Trophoblast cell (in vitro differentiated cells and primary cell): ENCODE data around the gene MOGAT1.

Source experiments
- DNase-seq, 2 donors: peaks; one replicate each; pipeline ENCODE4 v3.0.0-alpha.2; 2016
- H2AFZ ChIP-seq: 2 replicates; pipeline ENCODE4 v1.6.1; 2013; ENCODE audit warnings: low read length, moderate library complexity, mild to moderate bottlenecking; ENCODE audit not compliant: insufficient read depth, poor library complexity
- H2AK5ac ChIP-seq: 2 replicates; pipeline ENCODE4 v1.6.1; 2013; ENCODE audit warnings: mild to moderate bottlenecking, low read length
- H2BK120ac ChIP-seq: 2 replicates; pipeline ENCODE4 v1.6.1; 2013; ENCODE audit warnings: low read length, mild to moderate bottlenecking, moderate library complexity; ENCODE audit not compliant: insufficient read depth, poor library complexity
- H2BK12ac ChIP-seq: 2 replicates; pipeline ENCODE4 v1.6.1; 2013; ENCODE audit warnings: mild to moderate bottlenecking, low read length, moderate library complexity
- H2BK5ac ChIP-seq: 2 replicates; pipeline ENCODE4 v1.6.1; 2013; ENCODE audit warnings: low read length, low read depth, moderate library complexity, mild to moderate bottlenecking; ENCODE audit not compliant: poor library complexity
- H3K14ac ChIP-seq: 2 replicates; pipeline ENCODE4 v1.6.1; 2013; ENCODE audit warnings: mild to moderate bottlenecking, low read length
- H3K18ac ChIP-seq: 2 replicates; pipeline ENCODE4 v1.6.1; 2013; ENCODE audit warnings: mild to moderate bottlenecking, low read length
- H3K23ac ChIP-seq: 2 replicates; pipeline ENCODE4 v1.6.1; 2013; ENCODE audit warnings: low read length
- H3K27ac ChIP-seq: 2 replicates; pipeline ENCODE4 v1.5.1; 2013; ENCODE audit warnings: low read depth, mild to moderate bottlenecking, inconsistent platforms, low read length, moderate library complexity
- H3K27me3 ChIP-seq: 2 replicates; pipeline ENCODE4 v1.6.1; 2013; ENCODE audit warnings: inconsistent platforms, mild to moderate bottlenecking, low read length, moderate library complexity; ENCODE audit not compliant: insufficient read depth
- H3K36me3 ChIP-seq, 2 experiments: 1 replicate in 1 of 2; 2 replicates in 1 of 2; pipeline ENCODE4 v1.6.1; 2013; ENCODE audit warnings: low read length in 2 of 2, mild to moderate bottlenecking in 2 of 2, moderate library complexity in 1 of 2; ENCODE audit not compliant: insufficient read depth in 2 of 2, control insufficient read depth in 1 of 2
- H3K4ac ChIP-seq: 2 replicates; pipeline ENCODE4 v1.6.1; 2013; ENCODE audit warnings: low read depth, mild to moderate bottlenecking, low read length, moderate library complexity
- H3K4me1 ChIP-seq, 2 experiments: 1 replicate in 1 of 2; 2 replicates in 1 of 2; pipeline ENCODE4 v1.6.1; 2013; ENCODE audit warnings: low read length in 2 of 2, mild to moderate bottlenecking in 2 of 2, moderate library complexity in 1 of 2; ENCODE audit not compliant: insufficient read depth in 2 of 2, control insufficient read depth in 1 of 2
- H3K4me2 ChIP-seq: 2 replicates; pipeline ENCODE4 v1.6.1; 2013; ENCODE audit warnings: inconsistent platforms, mild to moderate bottlenecking, low read length, moderate library complexity
- H3K4me3 ChIP-seq: 2 replicates; pipeline ENCODE4 v1.5.1; 2013; ENCODE audit warnings: mild to moderate bottlenecking, low read depth, low read length, inconsistent platforms
- H3K79me1 ChIP-seq: one replicate; pipeline ENCODE4 v1.6.1; 2013; ENCODE audit warnings: low read length
- H3K79me2 ChIP-seq: 2 replicates; pipeline ENCODE4 v1.6.1; 2013; ENCODE audit warnings: low read length, mild to moderate bottlenecking; ENCODE audit not compliant: control insufficient read depth, insufficient read depth, poor library complexity
- H3K9ac ChIP-seq: 2 replicates; pipeline ENCODE4 v1.6.1; 2013; ENCODE audit warnings: mild to moderate bottlenecking, low read length
- H3K9me3 ChIP-seq: 2 replicates; pipeline ENCODE4 v1.6.1; 2013; ENCODE audit warnings: low read depth, mild to moderate bottlenecking, control low read depth, inconsistent platforms, low read length; ENCODE audit not compliant: insufficient read depth
- H4K12ac ChIP-seq: 2 replicates; pipeline ENCODE4 v1.6.1; 2013; ENCODE audit warnings: low read depth, mild to moderate bottlenecking, low read length, moderate library complexity
- H4K8ac ChIP-seq: 2 replicates; pipeline ENCODE4 v1.6.1; 2013; ENCODE audit warnings: low read depth, mild to moderate bottlenecking, low read length, moderate library complexity
- H4K91ac ChIP-seq: one replicate; pipeline ENCODE4 v1.6.1; 2013; ENCODE audit warnings: low read depth, mild to moderate bottlenecking, low read length, moderate library complexity
- WGBS: extraction: QIAGEN DNeasy Blood & Tissue Kit; methylation state at CpG from one replicate; pipeline ENCODE4 v1.1.7; 2013; ENCODE audit warnings: missing lambda C conversion rate; ENCODE audit not compliant: insufficient read length, insufficient coverage; ENCODE audit errors: extremely low coverage; 5-methylcytosine and 5-hydroxymethylcytosine counted together

Gene MOGAT1

DNA sequence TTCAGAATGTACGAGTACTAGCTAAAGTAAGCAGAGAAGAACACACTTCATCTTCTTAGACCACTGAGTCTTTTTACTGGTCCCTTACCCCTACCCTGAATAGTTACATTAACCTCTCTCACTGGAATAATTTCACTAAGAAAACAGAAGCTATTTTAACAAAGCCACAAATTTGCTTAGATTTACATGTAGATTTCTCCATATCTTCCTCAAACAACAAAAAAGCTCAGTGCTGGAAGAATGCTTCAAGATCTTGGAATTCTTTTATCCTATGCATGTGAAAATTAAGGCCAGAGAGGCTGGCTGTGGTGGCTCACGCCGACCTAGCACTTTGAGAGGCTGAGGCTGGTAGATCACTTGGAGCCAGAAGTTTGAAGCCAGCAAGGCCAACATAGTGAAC, 35.2 kb downstream of the MOGAT1 start:
- H3K9ac ChIP-seq = no peak overlapping the region
- H3K23ac ChIP-seq = no peak overlapping the region
- no peaks in the 10 kb centered on the region for H3K36me3 ChIP-seq
- no peaks in the 10 kb centered on the region for H3K9me3 ChIP-seq
- no peaks in the 10 kb centered on the region for H3K27me3 ChIP-seq
- no CpG with 5 or more reads among the region's 3 CpGs for WGBS
- H3K18ac ChIP-seq = no peak overlapping the region
- no peak overlapping the region for H2AK5ac ChIP-seq
- no peak overlapping the region for H4K8ac ChIP-seq
- peaks cover 4 to 6% of the 10 kb centered on the region in 2 experiments for H3K4me1 ChIP-seq
- no peak overlapping the region for H2AFZ ChIP-seq
- no peaks in the 10 kb centered on the region for H3K79me2 ChIP-seq
- H4K91ac ChIP-seq = no peak overlapping the region
- no peak overlapping the region for H4K12ac ChIP-seq
- H3K79me1 ChIP-seq = no peaks in the 10 kb centered on the region
- H3K4me2 ChIP-seq = no peak overlapping the region
- H2BK12ac ChIP-seq = no peak overlapping the region
- no peak overlapping the region for H3K4ac ChIP-seq
- no peak overlapping the region for H3K4me3 ChIP-seq
- DNase-seq = peak in 1 of 2 donors; percentile 35
- H3K14ac ChIP-seq = no peak overlapping the region
- H3K27ac ChIP-seq = no peak overlapping the region
- H2BK120ac ChIP-seq = no peak overlapping the region
- no peak overlapping the region for H2BK5ac ChIP-seq

DNA sequence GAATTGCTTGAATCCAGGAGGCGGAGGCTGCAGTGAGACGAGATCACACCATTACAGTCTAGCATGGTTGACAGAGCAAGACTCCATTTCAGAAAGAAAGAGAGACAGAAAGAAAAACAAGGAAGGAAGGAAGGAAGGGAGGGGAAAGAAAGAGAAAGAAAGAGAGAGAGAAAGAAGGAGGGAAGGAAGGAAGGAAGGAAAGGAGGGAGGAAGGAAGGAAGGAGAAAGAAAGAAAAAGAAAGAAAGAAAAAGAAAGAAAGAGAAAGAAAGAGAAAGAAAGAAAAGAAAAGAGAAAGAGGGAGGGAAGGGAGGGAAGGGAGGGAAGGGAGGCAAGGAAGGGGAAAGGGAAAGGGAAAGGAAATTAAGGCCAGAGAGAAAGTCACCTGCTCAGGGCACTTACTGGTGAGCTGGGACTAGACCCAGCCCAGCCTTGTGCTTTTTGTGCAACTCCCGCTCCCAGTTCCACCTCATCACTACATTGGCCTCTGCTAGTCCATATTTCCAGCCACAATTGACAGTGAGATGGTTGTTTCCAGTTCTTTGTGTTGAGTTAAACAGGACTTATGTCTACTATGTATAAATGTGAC, 35.7 kb downstream of the MOGAT1 start:
- no peak overlapping the region for H3K4me2 ChIP-seq
- H2BK120ac ChIP-seq = no peak overlapping the region
- no peak overlapping the region for H2AFZ ChIP-seq
- H3K36me3 ChIP-seq = no peaks in the 10 kb centered on the region
- H3K27ac ChIP-seq = no peak overlapping the region
- no peak overlapping the region for H3K9ac ChIP-seq
- peak overlapping the region; percentile 73 for H2BK12ac ChIP-seq
- no peak overlapping the region for H2BK5ac ChIP-seq
- no peak overlapping the region for H3K4ac ChIP-seq
- no peaks in the 10 kb centered on the region for H3K79me2 ChIP-seq
- H4K8ac ChIP-seq = no peak overlapping the region
- H4K91ac ChIP-seq = no peak overlapping the region
- H3K14ac ChIP-seq = no peak overlapping the region
- no peak overlapping the region for H4K12ac ChIP-seq
- H3K18ac ChIP-seq = no peak overlapping the region
- WGBS = no CpG with 5 or more reads among the region's 3 CpGs
- H3K79me1 ChIP-seq = no peaks in the 10 kb centered on the region
- no peak for DNase-seq
- no peak overlapping the region for H2AK5ac ChIP-seq
- no peaks in the 10 kb centered on the region for H3K27me3 ChIP-seq
- no peaks in the 10 kb centered on the region for H3K9me3 ChIP-seq
- peaks cover 4 to 6% of the 10 kb centered on the region in 2 experiments for H3K4me1 ChIP-seq
- no peak overlapping the region for H3K23ac ChIP-seq
- no peak overlapping the region for H3K4me3 ChIP-seq

DNA sequence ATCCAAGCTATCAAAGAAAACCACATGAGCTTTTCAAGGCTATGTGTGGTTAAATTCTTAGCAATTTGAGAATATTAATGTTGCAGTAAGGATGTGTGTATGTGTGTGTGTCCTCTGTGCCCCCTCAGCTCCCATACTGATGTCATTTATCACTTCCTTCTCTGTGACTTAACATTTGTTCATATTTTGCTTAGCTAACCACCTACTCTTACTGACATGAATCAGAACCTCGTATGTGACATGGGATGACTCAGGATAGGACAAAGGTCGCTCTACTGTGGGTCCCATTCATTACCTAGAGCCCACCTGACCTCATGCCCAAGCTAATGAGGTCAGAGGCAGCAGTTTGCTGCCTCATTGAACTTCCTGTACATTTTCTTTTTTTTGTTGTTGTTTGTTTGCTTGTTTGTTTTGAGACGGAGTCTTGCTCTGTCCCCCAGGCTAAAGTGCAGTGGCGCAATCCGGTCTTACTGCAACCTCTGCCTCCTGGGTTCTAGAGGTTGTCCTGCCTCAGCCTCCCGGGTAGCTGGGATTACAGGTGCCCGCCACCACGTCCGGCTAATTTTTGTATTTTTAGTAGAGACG, 36.3 kb downstream of the MOGAT1 start:
- Histone ChIP-seq H3K18ac (no peak overlapping the region), H3K4ac (no peak overlapping the region), H4K12ac (no peak overlapping the region), H4K91ac (no peak overlapping the region), H2BK5ac (no peak overlapping the region), H2AK5ac (no peak overlapping the region), H3K23ac (no peak overlapping the region), H3K4me2 (no peak overlapping the region), H3K4me3 (no peak overlapping the region), H3K9me3 (no peaks in the 10 kb centered on the region), H3K9ac (no peak overlapping the region), H3K27ac (no peak overlapping the region), H3K36me3 (no peaks in the 10 kb centered on the region), H2AFZ (no peak overlapping the region), H3K79me2 (no peaks in the 10 kb centered on the region), H2BK12ac (peak overlapping the region; percentile 61), H2BK120ac (no peak overlapping the region), H3K14ac (no peak overlapping the region), H4K8ac (no peak overlapping the region), H3K27me3 (no peaks in the 10 kb centered on the region), H3K79me1 (no peaks in the 10 kb centered on the region), H3K4me1 (peaks cover 4 to 6% of the 10 kb centered on the region in 2 experiments)
- DNase-seq = peak; percentile 68 to 69
- WGBS = no CpG with 5 or more reads among the region's 10 CpGs

DNA sequence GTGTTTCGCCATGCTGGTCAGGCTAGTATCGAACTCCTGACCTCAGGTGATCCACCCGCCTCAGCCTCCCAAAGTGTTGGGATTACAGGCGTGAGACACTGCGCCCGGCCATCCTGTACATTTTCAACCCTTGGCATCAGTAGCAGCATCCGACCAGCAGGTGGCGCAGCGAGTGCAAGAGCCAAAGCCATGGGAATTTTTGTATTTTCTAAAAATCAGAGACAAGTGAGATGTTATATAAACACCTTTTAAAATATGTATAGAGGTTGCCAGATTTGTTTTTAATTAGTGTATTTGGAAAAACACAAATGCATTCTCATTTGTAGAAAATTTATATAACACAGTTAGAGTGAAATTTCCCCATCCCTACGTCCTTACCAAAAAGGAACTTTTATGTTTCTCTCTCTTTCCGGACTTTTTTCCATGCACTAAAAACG, 36.8 kb downstream of the MOGAT1 start:
- H3K4ac ChIP-seq = no peak overlapping the region
- no CpG with 5 or more reads among the region's 12 CpGs for WGBS
- no peak overlapping the region for H3K23ac ChIP-seq

More for the DNA sequence above, 36.8 kb downstream of the MOGAT1 start:
- Histone ChIP-seq H3K36me3 (no peaks in the 10 kb centered on the region), H3K27me3 (no peaks in the 10 kb centered on the region), H3K27ac (no peak overlapping the region), H2AK5ac (no peak overlapping the region), H3K14ac (no peak overlapping the region), H3K9me3 (no peaks in the 10 kb centered on the region), H2BK12ac (peak overlapping the region; percentile 61), H3K79me1 (no peaks in the 10 kb centered on the region), H3K9ac (no peak overlapping the region), H4K12ac (no peak overlapping the region), H3K4me3 (no peak overlapping the region), H4K8ac (no peak overlapping the region), H2BK5ac (no peak overlapping the region), H3K79me2 (no peaks in the 10 kb centered on the region), H3K4me2 (no peak overlapping the region), H3K18ac (no peak overlapping the region), H2BK120ac (no peak overlapping the region), H3K4me1 (peaks cover 4 to 6% of the 10 kb centered on the region in 2 experiments), H4K91ac (no peak overlapping the region), H2AFZ (no peak overlapping the region)
- peak; percentile 79 to 95 for DNase-seq
